Glutamatergic neuron (in vitro differentiated cells): ENCODE data around the gene OLFML2A. TPM values are rescaled to one million over a fixed set of nuclear protein-coding genes. Genes with fewer than 3 reads are reported as not detected.

Source experiments
- DNase-seq: peaks from one replicate; pipeline ENCODE4 v3.0.0; 2022
- H3K27ac Mint-ChIP-seq: one replicate; pipeline ENCODE4 v1.8.0; 2020; ENCODE audit warnings: mild to moderate bottlenecking, mixed read lengths, inconsistent platforms; ENCODE audit not compliant: unreplicated experiment
- H3K27me3 Mint-ChIP-seq: one replicate; pipeline ENCODE4 v1.8.0; 2020; ENCODE audit warnings: mild to moderate bottlenecking, moderate library complexity, mixed read lengths, inconsistent platforms; ENCODE audit not compliant: unreplicated experiment
- H3K36me3 Mint-ChIP-seq: one replicate; pipeline ENCODE4 v1.8.0; 2020; ENCODE audit warnings: mild to moderate bottlenecking, mixed read lengths, inconsistent platforms; ENCODE audit not compliant: unreplicated experiment
- H3K4me1 Mint-ChIP-seq: one replicate; pipeline ENCODE4 v1.8.0; 2020; ENCODE audit warnings: mild to moderate bottlenecking, low read depth, mixed read lengths, inconsistent platforms; ENCODE audit not compliant: unreplicated experiment
- H3K4me3 Mint-ChIP-seq: one replicate; pipeline ENCODE4 v1.8.0; 2020; ENCODE audit warnings: mild to moderate bottlenecking, mixed read lengths, inconsistent platforms; ENCODE audit not compliant: unreplicated experiment
- H3K9me3 Mint-ChIP-seq: one replicate; pipeline ENCODE4 v1.8.0; 2020; ENCODE audit warnings: mild to moderate bottlenecking, moderate library complexity, mixed read lengths, inconsistent platforms; ENCODE audit not compliant: unreplicated experiment
- CTCF ChIP-seq: fragments of 200-600 bp; sonication (generic); IDR thresholded peaks from one replicate; pipeline ENCODE4 v1.5.0; 2021; ENCODE audit not compliant: partially characterized antibody, unreplicated experiment
- total RNA-seq: library from RNA; stranded (reverse); fragmentation: NEBNext Ultra II Directional; extraction: Animal tissue kit (Norgen Biotek cat#: 25700); gene quantifications from one replicate; pipeline ENCODE4 v1.2.1, GENCODE V29; 2021; ENCODE audit not compliant: unreplicated experiment

Gene OLFML2A
- total RNA-seq, 1 donor from 2014 or later = not detected

GRCh38 chr9:124755061-124755460 lies 21.9 kb upstream of the OLFML2A start:
- DNase-seq = no peak
- H3K27me3 Mint-ChIP-seq = peaks cover 2% of the 10 kb centered on the region
- peaks cover 14% of the 10 kb centered on the region for H3K4me1 Mint-ChIP-seq
- no peak overlapping the region for H3K4me3 Mint-ChIP-seq
- H3K9me3 Mint-ChIP-seq = no peaks in the 10 kb centered on the region
- no peaks in the 10 kb centered on the region for H3K36me3 Mint-ChIP-seq
- no peak overlapping the region for H3K27ac Mint-ChIP-seq
- TF ChIP-seq CTCF = no peak

GRCh38 chr9:124756011-124756410 lies 20.9 kb upstream of the OLFML2A start:
- Mint-ChIP-seq H3K27ac (no peak overlapping the region), H3K4me1 (peaks cover 14% of the 10 kb centered on the region), H3K27me3 (peaks cover 2% of the 10 kb centered on the region), H3K9me3 (no peaks in the 10 kb centered on the region), H3K4me3 (no peak overlapping the region), H3K36me3 (no peaks in the 10 kb centered on the region)
- DNase-seq = no peak
- no peak for TF ChIP-seq CTCF

GRCh38 chr9:124757616-124758015 lies 19.3 kb upstream of the OLFML2A start:
- Mint-ChIP-seq H3K27me3 (peaks cover 4% of the 10 kb centered on the region), H3K4me3 (no peak overlapping the region), H3K27ac (no peak overlapping the region), H3K4me1 (peaks cover 14% of the 10 kb centered on the region), H3K9me3 (no peaks in the 10 kb centered on the region), H3K36me3 (no peaks in the 10 kb centered on the region)
- no peak for DNase-seq
- no peak for TF ChIP-seq CTCF

- no peak overlapping the region for H3K4me3 Mint-ChIP-seq
Observed at GRCh38 chr9:124758061-124758460, 18.9 kb upstream of the OLFML2A start.

GRCh38 chr9:124758691-124759090 lies 18.2 kb upstream of the OLFML2A start:
- no peak for TF ChIP-seq CTCF
- H3K9me3 Mint-ChIP-seq = no peaks in the 10 kb centered on the region
- H3K4me1 Mint-ChIP-seq = peaks cover 12% of the 10 kb centered on the region
- no peak overlapping the region for H3K4me3 Mint-ChIP-seq
- no peaks in the 10 kb centered on the region for H3K36me3 Mint-ChIP-seq
- H3K27me3 Mint-ChIP-seq = peaks cover 4% of the 10 kb centered on the region
- no peak overlapping the region for H3K27ac Mint-ChIP-seq
- DNase-seq = no peak

More at GRCh38 chr9:124758061-124758460, 18.9 kb upstream of the OLFML2A start:
- no peak for DNase-seq
- peaks cover 14% of the 10 kb centered on the region for H3K4me1 Mint-ChIP-seq
- H3K27me3 Mint-ChIP-seq = peaks cover 4% of the 10 kb centered on the region
- TF ChIP-seq CTCF = no peak
- H3K27ac Mint-ChIP-seq = peak overlapping the region; percentile 41
- H3K9me3 Mint-ChIP-seq = no peaks in the 10 kb centered on the region
- H3K36me3 Mint-ChIP-seq = no peaks in the 10 kb centered on the region
